Heart left ventricle (tissue), 16 donors: ENCODE results near the gene SCN8A. TPM values are rescaled to one million over a fixed set of nuclear protein-coding genes. Genes with fewer than 3 reads are reported as not detected.
"Not testable (repeated sequence)": the region's sequence is repeated elsewhere in the genome, so short reads cannot be mapped to it uniquely, and the experiment has no call there.

Source experiments
- ATAC-seq, 4 donors: fragments of 200-7000 bp; cut with Tn5 transposase; one replicate each; pipeline ENCODE4 v1.9.1; 2020 to 2022; ENCODE audit warnings: moderate library complexity in 4 of 4, mild to moderate bottlenecking in 3 of 4, moderate number of reproducible peaks in 1 of 4
- DNase-seq, 5 donors: peaks; one replicate each; pipeline ENCODE4 v3.0.0-alpha.2; 2020
- H3K27ac ChIP-seq, 12 donors: fragments of 200-600 bp; sonication (generic) in 4 of 12; one replicate each; pipeline versions ENCODE4 v1.5.0 to v1.8.0; 2016 to 2022; ENCODE audit warnings: mild to moderate bottlenecking in 2 of 12
- H3K27me3 ChIP-seq, 9 donors: fragments of 200-600 bp; sonication (generic) in 2 of 9; one replicate each; pipeline versions ENCODE4 v1.5.1 to v1.8.0; 2016 to 2022; ENCODE audit warnings: mild to moderate bottlenecking in 3 of 9
- H3K36me3 ChIP-seq, 9 donors: fragments of 200-600 bp; sonication (generic) in 2 of 9; one replicate each; pipeline versions ENCODE4 v1.5.0 to v1.8.0; 2018 to 2022; ENCODE audit warnings: mild to moderate bottlenecking in 2 of 9
- H3K4me1 ChIP-seq, 12 donors: fragments of 200-600 bp; sonication (generic) in 4 of 12; one replicate each; pipeline versions ENCODE4 v1.5.0 to v1.8.0; 2016 to 2022; ENCODE audit warnings: mild to moderate bottlenecking in 3 of 12
- H3K4me3 ChIP-seq, 12 donors: fragments of 200-600 bp; sonication (generic) in 4 of 12; one replicate each; pipeline versions ENCODE4 v1.5.0 to v1.8.0; 2017 to 2022; ENCODE audit warnings: mild to moderate bottlenecking in 9 of 12, moderate library complexity in 4 of 12
- H3K9me3 ChIP-seq, 12 donors: fragments of 200-600 bp; sonication (generic) in 4 of 12; one replicate each; pipeline versions ENCODE4 v1.5.0 to v1.8.0; 2016 to 2022; ENCODE audit warnings: mild to moderate bottlenecking in 1 of 12
- POLR2A ChIP-seq, 2 donors: fragments of 450-650 bp; IDR thresholded peaks; one replicate each; pipeline ENCODE4 v1.6.1; 2017; ENCODE audit warnings: antibody characterized with exemption in 2 of 2, mild to moderate bottlenecking in 2 of 2, moderate library complexity in 2 of 2
- WGBS, 4 donors: extraction: QIAGEN DNeasy Blood & Tissue Kit in 2 of 4; methylation state at CpG; one replicate each; pipeline versions ENCODE4 v1.1.5 to v1.1.7; 2013 to 2018; 5-methylcytosine and 5-hydroxymethylcytosine counted together
- intact Hi-C, 10 donors: fragments of 100-400 bp; cut with DNase I; formaldehyde crosslinking; loops; one replicate each; pipeline versions ENCODE4 v1.11.1 to v1.14.2; 2022
- polyA plus RNA-seq, 2 donors: library from polyadenylated mRNA; stranded (reverse); fragments of 200-250 nt; gene quantifications; one replicate each; pipeline ENCODE4 v1.2.3, GENCODE V29; 2013
- total RNA-seq, 9 donors: library from RNA; depleted of rRNA in 2 of 9; stranded (reverse); fragments of >200 nt in 2 of 9; fragmentation: NEBNext Ultra II Directional in 3 of 9; extraction: Animal tissue kit (Norgen Biotek cat#: 25700) in 3 of 9; gene quantifications; one replicate each; pipeline versions ENCODE4 v1.1.0 to v1.2.4, GENCODE V29; 2016 to 2023
- TF ChIP-seq, protein P1 (sequence below), 12 donors: fragments of 200-600 bp; sonication (generic) in 4 of 12; IDR thresholded peaks; one replicate each; pipeline versions ENCODE4 v1.5.0 to v1.8.0; 2018 to 2022; ENCODE audit warnings: antibody characterized with exemption in 12 of 12, mild to moderate bottlenecking in 5 of 12
- donor health status: ischemic (EF 13 %, LVEDD 7.1; RV severe dilation, severe dysfunction).
- donor health status: healthy with polysubstance abuse.
- donor health status: DM: no; HTN: yes; CAD: no.
- donor health status: DM: no; HTN: no; CAD: no.
- donor health status: ischemic (EF 25% LVEDD 6.9; RV normal size, moderate dysfunction).
- donor health status: ischemic (EF 25% LVEDD 5.7; RV mildly dilated, moderate dysfunction).
- donor health status: healthy.
- donor health status: DM: yes; HTN: yes; CAD: no.
- donor health status: ischemic (EF 35%, LVEDD 5.7; RV mildly dilated, moderate dysfunction).
- donor health status: nonischemic (EF 11% LVEDD 7.7; RV severe dilation, severe dysfunction).
- donor health status: DM: yes; HTN: yes; CAD: no.
- donor health status: PGD.
- donor health status: ischemic (EF 29% LVEDD 5.4; RV normal size, mild dysfunction).
- donor health status: nonischemic (EF 23%, LVEDD 6.1; RV moderate dilation, normal function).

SCN8A gene
- total and polyA plus RNA-seq, 11 donors = 0.17 to 0.97 (median 0.32) TPM

DNA sequence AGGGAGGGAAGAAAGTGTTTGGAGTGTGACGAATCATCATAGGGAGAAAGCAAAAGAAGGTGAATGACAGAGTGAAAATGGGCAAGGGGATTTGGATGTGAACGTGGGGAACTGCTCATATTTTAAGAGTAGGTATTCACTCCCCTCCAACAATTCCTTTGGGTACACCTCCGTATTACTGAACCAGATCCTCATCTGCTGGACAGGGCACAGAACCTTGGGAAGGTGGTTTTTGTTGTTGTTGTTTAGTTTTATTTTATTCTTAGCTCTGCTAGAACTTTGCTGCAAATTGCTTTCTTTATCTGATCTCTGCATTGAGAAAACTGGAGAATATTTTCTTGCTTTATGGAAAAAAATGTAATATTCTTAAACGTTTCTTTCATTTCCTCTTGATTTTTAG lies 7.1 kb downstream of the SCN8A start:
- no peak overlapping the region for H3K4me3 ChIP-seq
- no peaks in the 10 kb centered on the region for H3K36me3 ChIP-seq
- H3K4me1 ChIP-seq = no peaks in the 10 kb centered on the region
- no peaks in the 10 kb centered on the region for H3K9me3 ChIP-seq
- TF ChIP-seq POLR2A (IDR thresholded peaks at IDR 0.05) = no peak
- TF ChIP-seq, protein P1, sequence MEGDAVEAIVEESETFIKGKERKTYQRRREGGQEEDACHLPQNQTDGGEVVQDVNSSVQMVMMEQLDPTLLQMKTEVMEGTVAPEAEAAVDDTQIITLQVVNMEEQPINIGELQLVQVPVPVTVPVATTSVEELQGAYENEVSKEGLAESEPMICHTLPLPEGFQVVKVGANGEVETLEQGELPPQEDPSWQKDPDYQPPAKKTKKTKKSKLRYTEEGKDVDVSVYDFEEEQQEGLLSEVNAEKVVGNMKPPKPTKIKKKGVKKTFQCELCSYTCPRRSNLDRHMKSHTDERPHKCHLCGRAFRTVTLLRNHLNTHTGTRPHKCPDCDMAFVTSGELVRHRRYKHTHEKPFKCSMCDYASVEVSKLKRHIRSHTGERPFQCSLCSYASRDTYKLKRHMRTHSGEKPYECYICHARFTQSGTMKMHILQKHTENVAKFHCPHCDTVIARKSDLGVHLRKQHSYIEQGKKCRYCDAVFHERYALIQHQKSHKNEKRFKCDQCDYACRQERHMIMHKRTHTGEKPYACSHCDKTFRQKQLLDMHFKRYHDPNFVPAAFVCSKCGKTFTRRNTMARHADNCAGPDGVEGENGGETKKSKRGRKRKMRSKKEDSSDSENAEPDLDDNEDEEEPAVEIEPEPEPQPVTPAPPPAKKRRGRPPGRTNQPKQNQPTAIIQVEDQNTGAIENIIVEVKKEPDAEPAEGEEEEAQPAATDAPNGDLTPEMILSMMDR (IDR thresholded peaks at IDR 0.05) = no peak
- intact Hi-C loops = no loop called here
- peaks cover 0 to 18% (median 0%) of the 10 kb centered on the region in 9 donors for H3K27me3 ChIP-seq
- WGBS, 4 donors = 55 to 65% (median 60%) methylated on average over 4 of the region's 4 CpGs
- DNase-seq (no peak), ATAC-seq (no peak)
- no peak overlapping the region for H3K27ac ChIP-seq

DNA sequence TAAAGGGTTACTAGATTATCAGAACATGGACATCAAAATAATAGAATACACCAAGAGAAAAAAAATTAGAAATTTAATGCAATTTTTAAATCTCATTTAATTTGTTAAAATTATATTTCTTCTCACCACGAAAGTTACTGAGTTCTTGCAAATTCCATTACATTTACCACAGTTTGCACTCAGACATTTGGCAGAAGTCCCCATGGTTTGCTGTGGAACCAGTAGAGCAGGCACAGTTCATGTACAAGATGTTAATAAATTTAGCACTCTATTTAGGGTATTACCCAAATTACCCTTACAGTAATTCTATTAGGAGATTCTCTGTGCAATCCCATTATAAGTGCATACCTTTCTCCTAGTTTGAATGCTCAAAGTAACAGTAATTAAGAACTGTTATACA lies 9.7 kb downstream of the SCN8A start:
- H3K27ac ChIP-seq = no peak overlapping the region
- H3K27me3 ChIP-seq = peaks cover 0 to 11% (median 0%) of the 10 kb centered on the region in 9 donors
- TF ChIP-seq, protein P1 (IDR thresholded peaks at IDR 0.05) = no peak
- TF ChIP-seq POLR2A (IDR thresholded peaks at IDR 0.05) = no peak
- H3K4me3 ChIP-seq = no peak overlapping the region
- 73 to 79% (median 76%) methylated on average over 1 of the region's 1 CpG for WGBS, 4 donors
- no peaks in the 10 kb centered on the region for H3K36me3 ChIP-seq
- no peak for ATAC-seq
- H3K9me3 ChIP-seq = no peaks in the 10 kb centered on the region
- no peaks in the 10 kb centered on the region for H3K4me1 ChIP-seq
- intact Hi-C loops = no loop called here
- DNase-seq = no peak

DNA sequence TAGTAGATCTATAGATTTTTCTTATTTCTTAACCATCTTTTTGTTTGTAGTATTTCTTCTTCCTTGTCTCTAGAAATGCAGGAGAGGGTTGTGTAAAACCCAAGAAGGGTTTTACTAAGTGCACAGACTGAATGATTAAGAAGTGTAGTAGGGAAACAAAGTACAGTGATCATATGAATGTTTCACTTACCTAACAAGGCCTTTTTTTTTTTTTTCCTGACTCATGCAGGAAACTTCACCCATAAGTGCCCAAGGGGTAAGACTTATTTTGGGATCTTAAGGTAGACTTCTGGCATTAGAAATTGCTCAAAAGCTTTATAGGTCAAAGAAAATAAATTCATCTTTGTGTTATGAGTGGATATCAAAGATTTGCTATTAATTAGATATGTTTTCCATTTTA lies 10.2 kb downstream of the SCN8A start:
- peaks cover 0 to 2% (median 0%) of the 10 kb centered on the region in 12 donors for H3K9me3 ChIP-seq
- no peaks in the 10 kb centered on the region for H3K4me1 ChIP-seq
- H3K27ac ChIP-seq = no peak overlapping the region
- intact Hi-C loops = no loop called here
- DNase-seq (no peak), ATAC-seq (no peak)
- peaks cover 0 to 7% (median 0%) of the 10 kb centered on the region in 9 donors for H3K27me3 ChIP-seq
- H3K4me3 ChIP-seq = no peak overlapping the region
- TF ChIP-seq, protein P1 (IDR thresholded peaks at IDR 0.05) = no peak
- no peak for TF ChIP-seq POLR2A (IDR thresholded peaks at IDR 0.05)
- H3K36me3 ChIP-seq = no peaks in the 10 kb centered on the region

DNA sequence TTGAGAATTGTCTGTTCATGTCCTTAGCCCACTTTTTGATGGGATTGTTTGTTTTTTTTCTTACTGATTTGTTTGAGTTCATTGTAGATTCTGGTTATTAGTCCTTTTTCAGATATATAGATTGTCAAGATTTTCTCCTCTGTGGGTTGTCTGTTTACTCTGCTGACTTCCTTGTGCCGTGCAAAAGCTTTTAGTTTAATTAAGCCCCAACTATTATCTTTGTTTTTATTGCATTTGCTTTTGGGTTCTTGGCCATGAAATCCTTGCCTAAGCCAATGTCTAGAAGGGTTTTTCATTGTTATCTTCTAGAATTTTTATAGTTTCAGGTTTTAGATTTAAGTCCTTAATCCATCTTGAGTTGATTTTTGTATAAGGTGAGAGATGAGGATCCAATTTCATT lies 14.9 kb downstream of the SCN8A start:
- H3K27me3 ChIP-seq, H3K4me3 ChIP-seq, H3K9me3 ChIP-seq, H3K36me3 ChIP-seq, H3K4me1 ChIP-seq, H3K27ac ChIP-seq, DNase-seq, ATAC-seq, intact Hi-C loops: not testable (repeated sequence)
- WGBS, 4 donors = 81 to 88% (median 85%) methylated on average over 1 of the region's 1 CpG

DNA sequence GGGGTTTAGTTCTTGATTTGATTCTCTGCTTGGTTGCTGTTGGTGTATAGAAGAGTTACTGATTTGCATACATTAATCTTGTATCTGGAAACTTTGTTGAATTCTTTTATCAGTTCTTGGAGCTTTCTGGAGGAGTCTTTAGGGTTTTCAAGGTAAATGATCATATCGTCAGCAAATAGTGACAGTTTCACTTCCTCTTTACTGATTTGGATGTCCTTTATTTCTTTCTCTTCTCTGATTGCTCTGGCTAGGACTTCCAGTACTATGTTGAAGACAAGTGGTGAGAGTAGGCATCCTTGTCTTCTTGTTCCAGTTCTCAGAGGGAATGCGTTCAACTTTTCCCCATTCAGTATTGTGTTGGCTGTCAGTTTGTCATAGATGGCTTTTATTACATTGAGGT lies 16.2 kb downstream of the SCN8A start:
- H3K9me3 ChIP-seq, DNase-seq, H3K4me1 ChIP-seq, H3K36me3 ChIP-seq, H3K27me3 ChIP-seq, ATAC-seq, intact Hi-C loops, H3K27ac ChIP-seq, H3K4me3 ChIP-seq: not testable (repeated sequence)
- 86 to 92% (median 90%) methylated on average over 2 of the region's 2 CpGs for WGBS, 4 donors
